Astrocyte of the spinal cord (primary cell): ENCODE results near the gene CACNA1I.

Experiments used
- DNase-seq: peaks from one replicate; pipeline ENCODE4 v3.0.0; 2011; ENCODE audit warnings: low read depth, low spot score
- H3K4me3 ChIP-seq: 2 replicates; pipeline ENCODE4 v1.5.1; 2011; ENCODE audit warnings: low read depth, mild to moderate bottlenecking, low read length, moderate library complexity
- in situ Hi-C: cut with HindIII; loops from 2 replicates; pipeline ENCODE4 v1.10.0; 2017; ENCODE audit warnings: low sequenced_read_pairs
- TF ChIP-seq, protein P1 (sequence below): IDR thresholded peaks from 2 replicates; pipeline ENCODE4 v1.5.1; 2012; ENCODE audit warnings: low read depth, mild to moderate bottlenecking, low read length, inconsistent platforms

CACNA1I gene

DNA sequence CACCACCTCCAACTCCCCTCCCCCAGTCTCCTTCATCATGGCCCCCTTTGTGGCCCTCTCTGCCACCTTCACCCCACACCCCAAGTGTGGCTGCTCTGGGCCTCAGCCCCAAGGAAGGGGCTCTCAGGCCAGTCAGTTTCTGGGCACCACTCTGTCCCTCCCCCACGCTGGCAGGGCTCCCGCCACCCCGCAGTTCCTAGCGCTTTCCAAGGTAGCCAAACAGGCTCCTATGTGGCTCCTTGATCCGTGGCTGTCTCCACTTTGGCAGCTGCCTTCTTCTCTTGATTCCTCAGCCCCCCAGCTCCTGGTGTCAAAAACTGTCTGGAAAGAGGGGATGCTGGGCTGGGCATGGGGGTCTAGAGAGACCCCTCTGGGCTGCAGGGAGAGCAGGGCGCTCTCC, 10.4 kb upstream of the CACNA1I start:
- no peak overlapping the region for H3K4me3 ChIP-seq
- TF ChIP-seq, protein P1, sequence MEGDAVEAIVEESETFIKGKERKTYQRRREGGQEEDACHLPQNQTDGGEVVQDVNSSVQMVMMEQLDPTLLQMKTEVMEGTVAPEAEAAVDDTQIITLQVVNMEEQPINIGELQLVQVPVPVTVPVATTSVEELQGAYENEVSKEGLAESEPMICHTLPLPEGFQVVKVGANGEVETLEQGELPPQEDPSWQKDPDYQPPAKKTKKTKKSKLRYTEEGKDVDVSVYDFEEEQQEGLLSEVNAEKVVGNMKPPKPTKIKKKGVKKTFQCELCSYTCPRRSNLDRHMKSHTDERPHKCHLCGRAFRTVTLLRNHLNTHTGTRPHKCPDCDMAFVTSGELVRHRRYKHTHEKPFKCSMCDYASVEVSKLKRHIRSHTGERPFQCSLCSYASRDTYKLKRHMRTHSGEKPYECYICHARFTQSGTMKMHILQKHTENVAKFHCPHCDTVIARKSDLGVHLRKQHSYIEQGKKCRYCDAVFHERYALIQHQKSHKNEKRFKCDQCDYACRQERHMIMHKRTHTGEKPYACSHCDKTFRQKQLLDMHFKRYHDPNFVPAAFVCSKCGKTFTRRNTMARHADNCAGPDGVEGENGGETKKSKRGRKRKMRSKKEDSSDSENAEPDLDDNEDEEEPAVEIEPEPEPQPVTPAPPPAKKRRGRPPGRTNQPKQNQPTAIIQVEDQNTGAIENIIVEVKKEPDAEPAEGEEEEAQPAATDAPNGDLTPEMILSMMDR = no peak
- in situ Hi-C loops = no loop called here
- DNase-seq = no peak

DNA sequence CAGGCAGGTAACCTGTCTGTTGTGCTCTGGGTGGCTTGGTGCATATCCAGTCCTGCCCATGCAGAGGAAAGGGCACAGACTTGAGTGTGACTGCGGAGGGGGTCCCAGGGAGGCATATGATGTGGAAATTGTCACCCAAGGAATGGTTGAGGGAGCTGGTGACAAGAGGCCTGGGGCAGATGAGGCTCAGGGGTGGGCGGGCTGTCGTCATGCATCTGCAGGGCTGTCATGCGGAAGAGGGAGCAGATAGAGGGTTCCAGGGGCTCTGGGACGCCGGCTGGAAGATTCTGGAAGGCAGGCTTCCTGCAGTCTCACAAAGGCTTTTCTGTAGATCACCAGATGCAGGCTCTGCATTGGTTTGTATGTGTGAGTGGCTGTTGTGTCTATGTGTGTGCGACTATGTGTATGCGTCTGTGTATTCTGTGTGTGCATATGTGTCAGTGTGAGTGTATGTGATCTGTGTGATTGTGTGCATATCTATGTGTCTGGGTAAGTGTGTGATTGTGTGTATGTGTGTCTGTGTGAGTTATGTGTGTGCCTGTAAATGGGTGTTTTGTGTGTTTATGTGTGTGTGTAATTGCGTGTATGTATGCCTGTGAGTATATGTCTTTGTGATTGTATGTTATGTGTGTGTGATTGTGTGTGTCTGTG, 7.6 kb upstream of the CACNA1I start:
- in situ Hi-C loops = no loop called here
- no peak overlapping the region for H3K4me3 ChIP-seq
- DNase-seq = no peak
- TF ChIP-seq, protein P1 = no peak

DNA sequence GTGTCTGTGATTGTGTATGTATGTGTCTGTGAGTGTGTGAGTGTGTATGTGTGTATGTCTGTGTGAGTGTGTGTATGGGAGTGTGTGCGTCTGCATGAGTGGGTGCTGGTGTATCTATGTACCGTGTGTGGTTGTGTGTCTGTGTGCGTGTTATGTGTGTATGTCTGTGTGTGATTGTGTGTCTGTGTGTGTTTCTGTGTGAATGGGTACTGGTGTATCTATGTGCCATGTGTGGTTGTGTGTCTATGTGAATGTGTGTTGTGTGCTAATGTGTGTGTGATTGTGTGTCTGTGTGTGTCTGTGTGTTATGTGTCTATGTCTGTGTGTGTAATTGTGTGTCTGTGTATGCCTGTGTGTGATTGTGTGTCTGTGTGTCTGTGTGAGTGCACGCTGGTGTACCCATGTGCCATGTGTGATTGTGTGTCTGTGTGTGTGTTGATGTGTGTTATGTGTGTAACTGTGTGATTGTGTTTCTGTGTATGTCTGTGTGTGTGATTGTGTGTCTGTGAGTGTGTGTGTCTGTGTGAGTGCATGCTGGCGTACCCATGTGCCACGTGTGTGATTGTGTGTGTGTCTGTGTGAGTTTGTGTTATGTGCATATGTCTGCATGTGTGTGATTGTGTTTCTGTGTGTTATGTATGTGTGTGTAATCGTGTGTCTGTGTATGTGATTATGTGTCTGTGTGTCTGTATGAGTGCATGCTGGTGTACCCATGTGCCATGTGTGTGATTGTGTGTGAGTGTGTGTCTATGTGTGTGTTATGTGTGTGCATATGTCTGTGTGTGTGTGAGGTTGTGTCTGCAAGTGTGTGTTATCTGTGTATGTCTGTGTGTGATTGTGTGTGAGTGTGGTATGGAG, 6.8 kb upstream of the CACNA1I start:
- in situ Hi-C loops = no loop called here
- no peak overlapping the region for H3K4me3 ChIP-seq
- no peak for DNase-seq
- TF ChIP-seq, protein P1 = no peak

DNA sequence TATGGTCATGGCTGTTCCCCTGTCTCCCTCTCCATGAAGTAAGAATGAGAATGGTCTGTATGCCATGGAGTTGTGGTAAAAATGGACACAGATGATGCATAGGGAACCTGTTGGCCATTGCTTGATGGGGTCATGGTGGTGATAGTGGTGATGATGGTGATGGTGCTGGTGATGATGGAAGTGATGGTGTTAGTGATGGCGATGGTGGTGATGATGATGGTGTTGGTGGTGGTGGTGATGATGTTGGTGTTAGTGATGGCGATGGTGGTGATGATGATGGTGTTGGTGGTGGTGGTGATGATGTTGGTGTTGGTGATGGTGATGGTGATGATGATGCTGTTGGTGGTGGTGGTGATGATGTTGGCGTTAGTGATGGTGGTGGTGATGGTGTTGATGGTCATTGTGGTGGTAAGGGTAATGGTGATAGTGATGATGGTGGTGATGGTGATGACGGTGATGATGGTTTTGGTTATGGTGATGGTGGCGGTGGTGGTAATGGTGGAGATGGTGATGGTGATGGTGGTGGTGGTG, 5.1 kb upstream of the CACNA1I start:
- in situ Hi-C loops = no loop called here
- TF ChIP-seq, protein P1 = no peak

DNA sequence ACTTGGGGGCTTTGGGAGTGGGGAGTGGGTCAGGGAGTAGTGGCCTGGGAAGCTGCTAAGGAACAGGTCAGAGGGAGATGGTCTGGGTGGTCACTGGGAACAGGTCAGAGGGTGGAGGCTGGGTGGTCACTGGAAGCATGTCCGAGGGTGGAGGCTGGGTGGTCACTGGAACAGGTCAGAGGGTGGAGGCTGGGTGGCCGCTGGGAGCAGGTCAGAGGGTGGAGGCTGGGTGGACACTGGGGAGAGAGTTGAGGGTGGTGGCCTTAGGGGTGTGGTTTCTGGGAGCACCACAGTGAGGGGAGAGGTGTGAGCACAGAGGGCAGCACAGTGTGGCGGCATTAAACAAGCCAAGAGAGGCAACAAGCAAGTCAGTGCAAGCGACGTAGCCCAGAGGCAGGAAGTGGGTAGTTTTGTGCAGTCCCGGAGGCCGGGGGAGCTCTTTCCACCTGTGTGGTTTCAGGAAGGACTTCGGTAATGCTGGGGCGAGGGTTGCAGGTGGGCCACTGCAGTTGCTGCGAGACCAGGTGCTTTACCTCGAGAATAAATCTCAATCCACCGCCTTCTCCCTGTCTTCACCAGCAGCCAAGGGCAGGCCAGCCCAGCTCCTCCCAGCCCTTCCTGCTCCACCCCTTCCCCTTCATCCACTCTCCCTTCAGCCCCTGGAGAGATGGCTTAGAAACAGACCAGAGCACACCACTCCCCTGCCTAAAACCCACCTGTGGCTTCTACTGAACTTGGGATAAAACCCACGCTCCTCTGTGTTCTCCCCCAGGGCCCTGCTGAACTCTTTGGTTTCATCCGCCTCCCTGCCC, 3.2 kb upstream of the CACNA1I start:
- in situ Hi-C loops = no loop called here
- TF ChIP-seq, protein P1 = no peak
- no peak overlapping the region for H3K4me3 ChIP-seq
- no peak for DNase-seq

More for the DNA sequence above, 5.1 kb upstream of the CACNA1I start:
- no peak for DNase-seq
- H3K4me3 ChIP-seq = no peak overlapping the region
